Measurements from ENCODE around the gene LCOR. TPM values are rescaled to one million over a fixed set of nuclear protein-coding genes. Genes with fewer than 3 reads are reported as not detected.

The LCOR gene
- total RNA-seq, 1 experiment from 2014 or later: 42.1 TPM

- no peak overlapping the region for H3K4me2 ChIP-seq (ENCODE audit: insufficient read depth, insufficient read length, low read length)
- H4K91ac ChIP-seq (ENCODE audit: insufficient read length, low read depth, low read length): no peak overlapping the region
- no CpG with 5 or more reads among the region's 4 CpGs for WGBS (ENCODE audit: extremely low coverage, insufficient read length, low lambda C conversion rate)
- H3K23ac ChIP-seq (ENCODE audit: insufficient read length, low read depth, low read length): no peak overlapping the region
- no peak overlapping the region for H2BK20ac ChIP-seq (ENCODE audit: low read depth, low read length, poor library complexity, severe bottlenecking)
- H3K27ac ChIP-seq (ENCODE audit: insufficient read length, low read depth, low read length): no peak overlapping the region
- Mint-ChIP-seq H3K36me3 (ENCODE audit: insufficient read depth in 1 of 3, low read depth in 3 of 3) (no peaks in the 10 kb centered on the region), H3K9me3 (peaks cover 0 to 4% of the 10 kb centered on the region in 2 experiments; a peak in 2 of 5 replicates), H3K4me3 (no peak overlapping the region), H3K27me3 (ENCODE audit: low read depth) (no peaks in the 10 kb centered on the region; the same call in 1 of the 2 replicates), H3K27ac (no peak overlapping the region), H3K4me1 (peaks cover 5 to 6% of the 10 kb centered on the region in 2 experiments; a peak in 3 of 4 replicates)
- H4K5ac ChIP-seq (ENCODE audit: insufficient read length, low read depth, low read length): no peak overlapping the region
- H3K9ac ChIP-seq (ENCODE audit: extremely low read depth, insufficient read length, low read length): no peak overlapping the region
- H2AFZ ChIP-seq (ENCODE audit: low read length): no peak overlapping the region
- no peak overlapping the region for H3K18ac ChIP-seq (ENCODE audit: insufficient read length, low read depth, low read length)
- no peaks in the 10 kb centered on the region for H3K9me3 ChIP-seq (ENCODE audit: control insufficient read depth, low read depth, low read length)
- no peak overlapping the region for H3K14ac ChIP-seq (ENCODE audit: insufficient read depth, low read length)
- H3K79me2 ChIP-seq (ENCODE audit: insufficient read depth, low read length): no peaks in the 10 kb centered on the region
- no peaks in the 10 kb centered on the region for H3K23me2 ChIP-seq (ENCODE audit: insufficient read length, low read depth, low read length, poor library complexity, severe bottlenecking)
- no peaks in the 10 kb centered on the region for H4K20me1 ChIP-seq (ENCODE audit: control insufficient read depth, insufficient read depth, insufficient read length)
- H3K27me3 ChIP-seq (ENCODE audit: insufficient read depth, low read length): no peaks in the 10 kb centered on the region
- no peak overlapping the region for H2BK5ac ChIP-seq (ENCODE audit: insufficient read length, low read length)
- H2BK12ac ChIP-seq (ENCODE audit: insufficient read length, low read depth, low read length): no peak overlapping the region
- H4K8ac ChIP-seq (replicated peaks; ENCODE audit: insufficient read length, low read depth, low read length): no peak overlapping the region
- no peaks in the 10 kb centered on the region for H3K4me1 ChIP-seq (ENCODE audit: insufficient read depth, low read length)
- H2BK120ac ChIP-seq (ENCODE audit: low read depth, low read length, poor library complexity, severe bottlenecking): no peak overlapping the region
- no peak overlapping the region for H2BK15ac ChIP-seq (ENCODE audit: low read depth, low read length)
- no peak overlapping the region for H3K56ac ChIP-seq (ENCODE audit: insufficient read length, low read depth, low read length)
- TF ChIP-seq CTCF (conservative IDR thresholded peaks at IDR 0.05): no peak
- H3T11ph ChIP-seq (ENCODE audit: low read length): no peak overlapping the region
- no peak for DNase-seq
- H3K4ac ChIP-seq (ENCODE audit: low read depth, low read length): no peak overlapping the region
- H2AK5ac ChIP-seq (ENCODE audit: insufficient read length, low read length): no peak overlapping the region
- no peaks in the 10 kb centered on the region for H3K79me1 ChIP-seq (ENCODE audit: insufficient read depth, low read depth, low read length, poor library complexity, severe bottlenecking)
Measured at GRCh38 chr10:96797485-96797884, 34.6 kb upstream of the LCOR start.

All from H9 (cell line).